BE2C (cell line): Measurements from ENCODE around the gene IFT88.

Experiments used
- DNase-seq: peaks from one replicate; pipeline ENCODE4 v3.0.0-alpha.2; 2020
- H3K27me3 ChIP-seq: fragments of 250-450 bp; sonication (Bioruptor Pico); 2 replicates; pipeline ENCODE4 v1.5.1; 2020; ENCODE audit warnings: mild to moderate bottlenecking
- H3K36me3 ChIP-seq: fragments of 250-450 bp; sonication (Bioruptor Pico); 2 replicates; pipeline ENCODE4 v1.5.1; 2020; ENCODE audit warnings: mild to moderate bottlenecking
- H3K4me1 ChIP-seq: fragments of 250-450 bp; sonication (Bioruptor Pico); 2 replicates; pipeline ENCODE4 v1.5.1; 2020
- H3K4me3 ChIP-seq: 2 replicates; pipeline ENCODE4 v1.5.1; 2011; ENCODE audit warnings: low read depth, low read length
- H3K9me3 ChIP-seq: fragments of 250-450 bp; sonication (Bioruptor Pico); 2 replicates; pipeline ENCODE4 v1.5.1; 2020
- CTCF ChIP-seq: IDR thresholded peaks from 2 replicates; pipeline ENCODE4 v1.5.1; 2012; ENCODE audit warnings: mild to moderate bottlenecking, low read depth, low read length

The IFT88 gene

GRCh38 chr13:20582026-20582425 lies 15.1 kb downstream of the IFT88 start:
- H3K27me3 ChIP-seq = no peaks in the 10 kb centered on the region
- no peak overlapping the region for H3K4me3 ChIP-seq
- no peaks in the 10 kb centered on the region for H3K36me3 ChIP-seq
- no peak for DNase-seq
- no peaks in the 10 kb centered on the region for H3K4me1 ChIP-seq
- no peak for TF ChIP-seq CTCF
- H3K9me3 ChIP-seq = no peaks in the 10 kb centered on the region

- Histone ChIP-seq H3K27me3 (no peaks in the 10 kb centered on the region), H3K36me3 (no peaks in the 10 kb centered on the region), H3K4me3 (no peak overlapping the region), H3K4me1 (no peaks in the 10 kb centered on the region), H3K9me3 (no peaks in the 10 kb centered on the region)
- no peak for DNase-seq
- TF ChIP-seq CTCF = no peak
These were observed 16.9 kb downstream of the IFT88 start for GRCh38 chr13:20583803-20584293.

GRCh38 chr13:20585371-20585770 lies 18.4 kb downstream of the IFT88 start:
- TF ChIP-seq CTCF = no peak
- H3K4me3 ChIP-seq = no peak overlapping the region
- no peaks in the 10 kb centered on the region for H3K9me3 ChIP-seq
- no peak for DNase-seq
- H3K4me1 ChIP-seq = no peaks in the 10 kb centered on the region
- H3K36me3 ChIP-seq = no peaks in the 10 kb centered on the region
- no peaks in the 10 kb centered on the region for H3K27me3 ChIP-seq

GRCh38 chr13:20588529-20589110 lies 21.7 kb downstream of the IFT88 start:
- DNase-seq = no peak
- Histone ChIP-seq H3K27me3 (no peaks in the 10 kb centered on the region), H3K4me3 (no peak overlapping the region), H3K36me3 (no peaks in the 10 kb centered on the region), H3K9me3 (no peaks in the 10 kb centered on the region), H3K4me1 (no peaks in the 10 kb centered on the region)
- TF ChIP-seq CTCF = no peak

GRCh38 chr13:20590561-20590960 lies 23.6 kb downstream of the IFT88 start:
- Histone ChIP-seq H3K27me3 (no peaks in the 10 kb centered on the region), H3K36me3 (no peaks in the 10 kb centered on the region), H3K4me1 (no peaks in the 10 kb centered on the region), H3K4me3 (no peak overlapping the region), H3K9me3 (no peaks in the 10 kb centered on the region)
- no peak for DNase-seq
- no peak for TF ChIP-seq CTCF

GRCh38 chr13:20592606-20593005 lies 25.6 kb downstream of the IFT88 start:
- no peaks in the 10 kb centered on the region for H3K36me3 ChIP-seq
- no peaks in the 10 kb centered on the region for H3K4me1 ChIP-seq
- H3K4me3 ChIP-seq = no peak overlapping the region
- DNase-seq = no peak
- H3K9me3 ChIP-seq = no peaks in the 10 kb centered on the region
- no peak for TF ChIP-seq CTCF
- no peaks in the 10 kb centered on the region for H3K27me3 ChIP-seq
